ENCODE results near the gene PLXNA4.
"Not testable (repeated sequence)": the region's sequence is repeated elsewhere in the genome, so short reads cannot be mapped to it uniquely, and the experiment has no call there.

PLXNA4 gene

DNA sequence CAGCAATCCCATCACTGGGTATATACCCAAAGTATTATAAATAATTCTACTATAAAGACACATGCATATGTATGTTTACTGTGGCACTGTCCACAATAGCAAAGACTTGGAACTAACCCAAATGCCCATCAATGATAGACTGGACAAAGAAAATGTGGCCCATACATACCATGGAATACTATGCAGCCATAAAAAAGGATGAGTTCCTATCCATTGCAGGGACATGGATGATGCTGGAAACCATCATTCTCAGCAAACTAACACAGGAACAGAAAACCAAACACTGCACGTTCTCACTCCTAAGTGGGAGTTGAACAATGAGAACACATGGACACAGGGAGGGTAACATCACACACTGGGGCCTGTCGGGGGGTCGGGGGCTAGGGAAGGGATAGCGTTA, 186.2 kb downstream of the PLXNA4 start:
- DNase-seq (ENCODE audit: low read depth, low spot score): not testable (repeated sequence)

DNA sequence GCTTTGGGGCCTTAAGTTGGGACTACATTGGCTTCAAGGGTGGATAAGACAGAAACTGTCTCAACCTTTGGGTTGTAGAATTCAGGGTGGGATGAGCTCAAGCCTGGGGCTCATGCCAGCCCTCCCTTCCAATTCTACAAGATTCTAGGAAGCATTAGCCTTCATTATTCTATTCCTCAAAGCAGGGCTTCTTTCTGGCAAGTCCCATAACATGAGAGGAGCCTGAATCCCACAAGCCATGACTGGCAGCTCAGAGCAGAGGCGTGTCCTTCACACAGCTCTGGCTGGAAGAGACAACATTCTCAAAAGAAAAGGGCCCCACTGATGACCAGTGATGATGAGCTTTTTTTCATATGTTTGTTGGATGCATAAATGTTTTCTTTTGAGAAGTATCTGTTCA, 187.6 kb downstream of the PLXNA4 start:
- DNase-seq (ENCODE audit: low read depth, low spot score): no peak

DNA sequence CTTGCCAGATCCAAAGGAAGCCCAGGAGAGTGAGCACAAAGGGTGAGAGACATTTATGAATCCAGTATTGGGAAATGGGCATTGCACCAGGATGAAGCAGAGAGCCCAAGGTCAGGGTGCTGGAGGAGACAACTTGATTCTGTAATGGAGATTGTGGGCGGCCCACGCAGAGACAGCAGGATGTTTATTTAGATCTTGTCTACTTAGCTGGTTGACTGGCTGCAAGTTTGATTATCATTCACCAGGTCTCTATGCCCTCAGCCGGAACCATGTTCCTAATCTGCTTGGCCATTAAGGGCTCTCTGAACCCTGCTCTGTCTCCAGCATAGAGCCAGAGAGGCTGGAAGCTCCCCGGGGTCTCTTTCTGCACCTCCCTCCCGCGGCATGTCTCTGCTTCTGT, 188.7 kb downstream of the PLXNA4 start:
- DNase-seq (ENCODE audit: low read depth, low spot score): no peak

DNA sequence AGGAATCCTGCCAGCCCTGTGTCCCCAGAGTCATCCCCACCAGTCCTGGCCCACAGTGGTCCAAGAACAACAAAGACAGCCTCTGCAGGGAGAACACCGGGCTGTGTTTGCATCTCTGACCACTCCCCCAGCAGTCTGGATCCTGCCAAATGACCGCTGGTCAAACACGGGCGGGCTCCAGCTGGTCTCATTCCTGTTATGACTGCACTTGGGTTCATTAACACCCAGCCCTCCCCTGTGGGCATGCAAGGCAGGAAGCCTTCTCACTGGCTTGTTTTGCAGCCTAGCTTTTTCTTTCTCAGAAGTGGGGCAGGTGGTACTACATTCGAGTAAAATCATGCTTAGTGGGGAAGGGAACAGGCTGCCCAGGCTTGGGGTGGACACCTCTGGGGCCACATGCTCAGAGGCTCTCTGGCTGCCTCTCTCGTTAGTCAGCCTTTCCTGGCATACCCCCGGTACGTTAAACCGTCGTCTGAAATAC, 190.0 kb downstream of the PLXNA4 start:
- DNase-seq (ENCODE audit: low read depth, low spot score): no peak

DNA sequence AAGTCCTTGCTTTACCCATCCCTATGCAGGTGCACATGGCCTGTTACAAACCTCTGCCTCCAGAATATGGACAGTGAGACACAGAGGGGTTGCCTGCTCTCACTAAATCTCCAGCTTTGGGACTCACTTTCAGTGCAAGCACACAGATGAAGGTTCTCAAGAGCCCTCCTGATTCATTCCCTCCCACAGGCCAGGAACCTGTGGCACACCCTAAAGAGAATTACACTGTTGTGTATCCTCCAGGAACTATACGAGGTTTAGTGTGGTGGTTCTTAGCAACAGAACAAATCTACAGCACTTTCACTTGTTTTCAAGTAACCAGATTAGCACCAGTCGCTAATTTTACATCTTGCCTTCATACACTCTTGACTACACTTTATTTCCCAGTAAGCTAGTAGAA, 192.3 kb downstream of the PLXNA4 start:
- DNase-seq (ENCODE audit: low read depth, low spot score): no peak

DNA sequence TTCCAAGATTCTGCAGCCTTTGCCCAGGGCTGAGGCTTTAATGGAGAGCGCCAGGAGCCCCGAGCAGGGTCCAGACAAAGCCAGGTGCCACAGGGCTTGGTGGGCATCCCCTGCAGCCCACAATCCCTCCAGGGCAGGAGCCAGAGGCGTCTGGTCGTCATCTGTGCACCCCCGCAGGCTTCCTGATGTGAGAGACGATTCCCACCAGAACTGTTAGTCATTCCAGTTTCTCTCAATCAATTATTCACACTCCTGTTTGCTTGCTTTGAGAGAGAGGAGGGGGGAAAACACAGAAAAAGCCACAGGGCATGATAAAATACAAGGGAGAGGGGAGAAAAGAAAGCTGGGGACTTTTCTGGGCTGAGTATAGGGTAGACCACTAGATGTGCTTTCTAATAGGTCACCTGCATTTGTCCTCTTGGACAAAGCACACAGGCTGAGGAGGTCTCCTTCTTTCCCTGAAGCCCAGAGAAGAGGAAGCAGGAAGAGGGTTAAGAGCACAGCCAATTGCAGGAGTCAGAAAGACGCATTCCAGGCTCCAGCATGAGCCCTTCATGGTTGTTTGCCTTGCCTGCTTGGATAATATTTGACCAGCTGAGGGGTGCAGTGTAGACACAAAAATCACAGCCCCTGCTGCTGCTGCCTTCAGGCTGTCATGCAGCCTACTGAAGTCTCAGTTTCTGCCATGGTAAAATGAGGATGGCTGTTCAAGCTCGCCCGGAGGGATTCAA, 194.4 kb downstream of the PLXNA4 start:
- DNase-seq (ENCODE audit: low read depth, low spot score): no peak

DNA sequence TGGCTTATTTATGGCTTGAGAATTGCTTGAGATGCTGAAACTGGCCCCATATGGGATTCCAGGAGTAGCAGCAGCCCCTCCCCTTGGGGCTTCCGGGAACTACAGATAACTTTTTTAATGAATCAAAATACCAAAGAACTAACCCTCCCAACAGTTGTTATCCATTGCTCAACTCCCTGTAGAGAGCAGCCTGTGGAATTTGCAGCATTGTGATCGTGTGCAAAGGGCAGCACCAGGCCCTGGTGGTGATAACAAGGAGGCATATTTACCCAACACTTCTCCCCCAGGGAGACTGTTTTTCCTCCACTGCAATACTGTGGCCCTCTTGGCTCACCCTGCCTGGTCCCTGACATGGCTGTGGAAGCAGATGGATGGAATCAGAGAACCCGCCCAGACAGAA, 196.2 kb downstream of the PLXNA4 start:
- DNase-seq (ENCODE audit: low read depth, low spot score): no peak

DNA sequence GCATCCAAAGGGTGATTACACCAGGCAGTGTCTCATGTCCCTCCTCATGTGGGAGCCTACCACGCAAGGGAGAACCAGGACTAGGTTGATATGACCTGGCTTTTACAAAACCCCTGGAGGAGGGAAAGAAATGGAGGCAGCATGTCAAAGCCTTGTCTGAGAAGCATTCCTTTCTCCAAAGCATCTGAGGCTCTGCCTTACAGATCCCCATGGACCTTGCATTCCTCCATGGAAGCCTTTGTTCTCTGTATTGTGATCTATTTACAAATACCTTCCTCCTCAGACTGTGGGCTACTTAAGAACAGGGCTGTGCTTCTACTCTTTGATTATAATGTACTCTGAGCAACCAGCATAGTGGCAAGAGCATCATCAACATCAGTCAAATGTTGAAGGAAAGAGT, 197.0 kb downstream of the PLXNA4 start:
- DNase-seq (ENCODE audit: low read depth, low spot score): no peak

DNA sequence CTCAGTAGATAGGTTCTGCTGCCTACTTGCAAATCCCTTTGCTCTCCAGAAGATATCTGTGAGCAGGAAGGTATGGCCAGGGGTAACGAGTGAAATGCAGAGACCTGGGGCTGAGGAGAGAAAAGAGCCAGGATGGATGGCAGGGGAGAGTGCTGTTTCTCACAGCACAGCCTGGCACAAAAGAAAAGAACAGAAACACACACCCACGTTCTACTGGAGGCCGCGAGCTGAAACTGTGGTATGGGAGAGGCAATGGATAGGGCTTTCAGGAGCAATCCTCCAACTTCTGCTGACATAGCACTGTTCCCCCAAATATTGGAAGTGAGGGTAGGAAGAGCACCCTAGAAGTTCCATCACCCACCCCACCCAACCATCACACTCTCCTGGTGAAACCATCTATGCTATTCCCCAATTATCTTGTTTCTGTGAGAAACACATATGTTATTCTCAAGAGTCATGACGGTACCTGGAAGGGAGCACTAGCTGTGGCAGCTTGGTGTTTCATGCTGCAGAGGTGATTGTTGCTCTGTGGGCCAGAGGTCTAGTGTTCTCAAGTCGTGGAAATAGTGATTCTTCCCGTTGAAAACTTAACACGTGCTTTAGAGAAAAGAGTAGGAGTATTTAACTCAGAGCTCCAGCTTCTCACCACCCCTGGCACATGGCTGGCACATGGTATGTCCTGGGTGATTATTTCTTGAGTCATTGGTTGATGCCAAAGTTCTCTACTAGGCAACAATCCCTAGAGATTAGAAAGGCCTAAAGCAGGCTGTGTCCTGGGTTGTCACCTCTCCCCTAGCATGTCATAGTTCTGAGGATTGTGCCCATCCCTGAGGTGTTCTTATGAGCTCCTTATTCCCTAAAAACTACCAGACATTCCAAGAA, 198.3 kb downstream of the PLXNA4 start:
- DNase-seq (ENCODE audit: low read depth, low spot score): no peak

DNA sequence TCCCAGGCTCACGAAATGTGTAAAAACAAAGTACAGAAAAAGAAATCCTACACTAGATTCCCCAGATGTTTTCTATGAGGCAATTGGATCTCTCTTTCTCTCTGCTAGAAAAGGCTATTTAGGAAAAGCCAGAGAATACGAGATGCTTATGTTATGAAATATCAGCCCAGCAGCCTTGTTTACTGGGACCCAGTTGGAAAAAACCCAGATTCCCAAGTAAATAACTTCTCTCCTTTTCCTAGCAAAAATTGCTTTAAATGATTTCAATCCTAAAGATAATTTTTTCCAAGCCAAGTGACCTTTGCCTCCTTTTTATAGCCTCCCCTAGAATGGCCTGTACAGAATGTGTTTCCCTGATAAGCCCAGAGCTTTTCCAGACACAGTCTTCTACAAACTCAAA, 199.3 kb downstream of the PLXNA4 start:
- DNase-seq (ENCODE audit: low read depth, low spot score): no peak

DNA sequence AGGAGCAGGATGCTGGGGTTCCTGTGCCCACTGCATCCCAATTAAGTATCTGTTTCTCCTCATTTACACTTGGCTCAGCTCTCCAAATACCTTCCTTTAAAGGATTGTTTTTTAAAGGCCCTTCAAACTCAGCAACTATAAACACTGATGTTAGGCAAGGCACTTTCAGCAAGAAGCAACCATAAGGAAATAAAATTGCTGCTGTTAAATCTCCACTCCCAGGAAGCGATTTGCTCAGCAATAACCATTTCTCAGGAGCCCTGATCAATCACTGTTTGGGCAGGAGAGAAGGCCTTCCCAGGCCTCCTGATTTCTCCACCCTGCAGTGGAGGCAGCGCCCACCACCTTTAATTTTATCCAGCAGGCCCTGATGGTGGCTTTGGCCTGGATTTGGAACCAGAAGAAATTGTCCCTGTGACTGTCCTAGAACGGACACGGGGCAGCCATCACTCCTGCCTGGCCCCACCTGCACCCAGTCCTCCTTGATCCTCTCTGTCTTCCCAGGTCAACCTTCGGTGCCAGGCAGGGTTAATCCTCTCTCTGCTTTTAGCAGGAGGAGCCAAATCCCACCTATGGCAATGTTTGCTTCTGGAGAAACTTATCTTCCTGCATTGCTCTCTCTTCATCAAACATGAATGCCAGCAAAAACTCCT, 199.8 kb downstream of the PLXNA4 start:
- DNase-seq (ENCODE audit: low read depth, low spot score): no peak

DNA sequence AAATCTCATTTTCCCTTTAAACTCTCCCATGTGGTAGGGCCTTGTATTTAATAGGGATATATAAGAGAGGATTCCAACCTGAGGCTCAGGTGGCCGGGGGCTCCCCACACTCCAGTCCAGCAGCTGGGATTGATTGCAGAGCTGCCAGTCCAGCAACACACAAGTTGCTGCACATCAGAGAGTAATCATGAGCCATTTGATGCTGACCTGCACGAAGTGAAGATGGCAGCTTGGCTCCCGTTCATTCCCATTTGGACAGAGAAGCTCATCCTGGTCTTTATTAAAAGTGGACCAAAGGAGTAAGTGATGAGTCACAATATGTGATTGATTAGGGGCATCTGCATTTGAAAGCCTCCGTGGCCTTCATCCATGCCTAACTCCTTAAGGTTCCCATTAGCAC, 202.4 kb downstream of the PLXNA4 start:
- no peak for DNase-seq (ENCODE audit: low read depth, low spot score)

DNA sequence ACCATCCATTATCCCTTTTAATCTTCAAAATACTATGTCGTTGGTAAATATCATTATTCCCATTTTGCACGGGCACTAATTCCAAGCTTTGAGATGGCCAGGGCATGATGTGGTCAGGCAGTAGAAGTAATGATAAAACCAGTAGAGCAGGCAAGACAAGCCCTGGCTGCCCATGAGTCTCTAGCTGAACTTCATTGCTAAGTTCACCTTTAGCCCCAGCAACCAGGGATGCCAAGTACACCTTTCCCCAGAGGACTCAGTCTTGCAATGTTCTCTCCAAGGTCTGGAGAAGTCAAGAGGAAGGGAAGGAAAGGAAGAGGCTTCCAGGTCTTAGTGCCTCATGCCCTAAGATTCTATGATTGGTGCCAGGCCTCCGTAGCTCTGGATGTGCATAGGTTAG, 203.2 kb downstream of the PLXNA4 start:
- DNase-seq (ENCODE audit: low read depth, low spot score): no peak

DNA sequence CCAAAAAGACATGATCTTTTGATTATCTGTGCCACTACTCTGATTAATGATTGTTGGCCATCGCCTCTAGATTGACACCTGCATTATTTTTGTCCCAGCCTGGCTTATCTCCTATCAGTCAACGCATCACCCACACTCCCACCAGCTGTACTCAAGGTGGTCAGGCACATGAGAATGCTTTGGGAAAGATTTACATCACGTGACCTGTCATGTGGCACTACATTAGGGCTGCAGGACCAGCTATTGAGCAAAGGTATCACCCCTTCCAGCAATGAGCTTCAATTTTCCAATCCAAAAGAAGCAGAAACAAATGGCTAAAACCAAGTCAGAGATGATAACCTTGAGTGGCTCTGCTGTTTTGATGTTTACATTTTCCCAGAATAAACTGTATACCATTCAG, 204.3 kb downstream of the PLXNA4 start:
- no peak for DNase-seq (ENCODE audit: low read depth, low spot score)

DNA sequence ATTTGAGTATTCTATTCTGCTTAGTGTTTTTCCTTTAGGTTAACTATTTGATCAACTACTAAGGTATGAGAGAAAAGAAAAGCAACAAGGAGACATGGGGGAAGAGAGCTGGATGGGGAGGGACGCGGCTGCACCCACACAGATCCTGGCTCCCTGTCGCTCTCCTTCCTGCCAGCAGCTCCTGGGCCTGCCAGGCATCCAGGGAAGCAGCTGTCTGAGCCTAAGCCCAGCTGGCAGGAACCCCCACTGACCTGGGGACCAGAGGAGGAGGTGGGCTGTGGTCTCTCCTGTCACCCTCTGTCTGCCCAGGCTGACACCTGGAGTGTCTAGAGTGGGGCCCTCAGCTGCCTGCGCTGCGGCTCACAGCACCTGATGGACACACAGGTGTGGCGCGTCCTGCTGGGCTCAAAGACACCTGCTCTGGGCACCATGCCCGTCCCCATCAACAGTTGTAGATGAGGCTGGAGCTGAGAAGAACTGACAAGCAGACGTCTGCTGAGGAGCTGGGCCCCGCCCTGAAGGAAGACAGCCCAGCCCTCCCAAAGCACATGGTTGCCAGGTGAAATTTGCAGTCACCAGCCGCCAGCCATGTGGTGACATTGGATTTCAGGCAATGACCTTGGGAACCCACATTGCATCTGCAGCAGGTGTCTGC, 207.9 kb downstream of the PLXNA4 start:
- no peak for DNase-seq (ENCODE audit: low read depth, low spot score)

DNA sequence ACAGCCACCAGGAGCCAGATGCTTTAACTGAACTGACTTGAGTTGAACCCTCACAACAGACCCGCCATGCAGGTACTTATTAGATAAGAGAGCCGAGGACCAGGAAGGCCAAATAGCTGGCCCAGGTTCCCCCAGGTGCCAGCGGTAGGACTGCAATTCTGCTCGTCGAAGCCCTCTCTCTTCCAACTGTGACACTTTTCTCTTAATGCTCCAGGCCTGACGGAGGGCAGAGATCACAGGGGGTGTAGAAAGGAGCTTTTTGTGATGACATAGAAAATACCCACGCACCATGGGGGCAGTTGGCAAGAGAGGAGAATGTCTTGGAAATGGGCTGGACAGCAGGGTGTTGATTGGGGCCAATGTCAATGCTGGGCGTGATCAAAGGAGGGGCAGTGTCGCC, 208.5 kb downstream of the PLXNA4 start:
- DNase-seq (ENCODE audit: low read depth, low spot score): no peak

DNA sequence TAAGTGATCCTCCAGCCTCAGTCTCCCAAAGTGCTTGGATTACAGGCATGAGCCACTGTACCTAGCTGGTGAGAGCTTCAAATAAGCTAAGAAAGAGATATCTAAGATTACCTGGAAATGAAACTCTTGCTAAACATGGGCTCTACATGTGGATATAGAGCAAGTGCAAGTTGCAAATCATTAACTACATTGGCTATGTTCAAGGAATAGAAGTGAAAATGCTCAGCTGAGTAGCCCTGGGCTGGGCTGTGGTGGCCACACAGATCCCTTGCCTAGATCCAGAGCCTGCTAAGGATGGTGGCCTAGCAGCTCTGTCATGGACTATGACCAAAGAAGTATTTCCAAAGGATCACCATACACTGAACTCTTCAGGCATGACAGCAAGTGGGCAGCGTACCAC, 209.3 kb downstream of the PLXNA4 start:
- no peak for DNase-seq (ENCODE audit: low read depth, low spot score)

DNA sequence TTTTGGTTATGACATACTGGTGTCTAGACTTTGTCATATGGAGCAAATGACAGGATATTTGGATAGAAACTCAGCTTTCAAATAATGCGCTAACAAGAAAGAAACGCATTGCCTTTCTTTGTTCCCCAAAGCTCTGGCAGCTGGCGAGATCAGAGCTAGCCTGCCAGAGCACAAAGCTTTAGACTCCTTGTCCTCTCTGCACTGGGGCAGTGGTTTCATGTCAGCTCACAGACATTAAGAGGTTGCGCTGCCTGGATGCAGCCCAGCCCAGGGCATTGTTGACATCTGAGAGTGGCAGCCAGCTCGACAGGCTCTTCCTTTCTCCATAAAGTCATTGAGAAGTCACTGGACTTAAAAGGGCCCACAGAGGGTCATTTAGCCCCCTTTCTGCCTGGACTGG, 212.0 kb downstream of the PLXNA4 start:
- DNase-seq (ENCODE audit: low read depth, low spot score): no peak

DNA sequence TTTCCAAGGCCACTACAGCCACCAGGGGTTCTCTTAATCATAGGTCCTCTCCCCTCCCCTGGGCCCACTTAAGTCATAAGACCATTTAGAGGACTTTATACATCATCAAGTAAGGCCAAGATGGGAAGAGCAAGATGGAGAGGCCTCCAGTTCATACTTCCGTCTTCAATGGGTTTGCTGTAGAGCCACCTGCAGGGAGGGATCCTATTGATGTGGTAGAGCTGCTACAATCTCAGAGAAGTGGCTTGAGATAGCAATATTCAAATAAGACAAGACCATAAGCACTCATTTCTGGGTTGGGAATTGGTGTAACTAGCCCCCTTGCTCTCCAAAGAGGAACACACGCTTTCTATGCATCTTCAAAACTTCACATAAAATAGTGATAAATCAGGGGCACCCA, 214.2 kb downstream of the PLXNA4 start:
- DNase-seq (ENCODE audit: low read depth, low spot score): no peak

DNA sequence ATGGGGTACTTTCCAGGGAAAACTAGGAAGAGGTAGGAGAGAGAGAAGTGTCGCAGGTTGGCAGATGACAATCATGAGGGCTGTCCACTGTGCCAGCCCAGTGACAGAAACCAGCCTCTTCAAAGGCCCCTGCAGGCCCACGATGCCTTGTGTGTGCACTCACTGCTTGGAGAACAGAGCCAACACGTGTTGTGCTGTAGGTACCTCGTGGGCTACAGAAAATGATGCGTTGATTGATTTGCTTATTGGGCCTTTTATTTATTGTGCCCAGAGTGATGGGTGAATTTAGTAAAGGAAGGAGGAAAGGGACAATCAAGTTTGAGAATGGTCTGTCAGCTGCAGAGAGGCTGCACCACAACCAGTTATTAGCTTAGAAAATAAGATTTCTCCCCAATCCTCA, 215.1 kb downstream of the PLXNA4 start:
- no peak for DNase-seq (ENCODE audit: low read depth, low spot score)

DNA sequence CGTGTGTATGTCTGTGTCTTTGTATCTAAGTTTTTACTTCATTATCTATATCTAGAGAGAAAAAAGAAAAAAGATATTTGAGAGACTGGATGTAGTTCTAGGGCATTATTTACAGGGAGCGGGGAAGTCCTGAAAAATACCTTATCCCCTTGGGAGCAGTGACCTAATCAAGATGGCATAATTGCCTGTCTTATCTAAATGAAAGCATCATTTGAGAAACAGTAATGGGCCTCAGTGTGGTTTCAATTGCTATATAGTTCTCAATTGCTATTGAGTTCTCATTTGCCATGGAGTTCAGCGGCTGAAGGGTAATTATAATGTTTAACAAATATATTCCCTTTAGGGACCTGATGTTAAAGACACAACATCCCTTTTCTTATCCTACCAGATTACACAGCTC, 216.5 kb downstream of the PLXNA4 start:
- DNase-seq (ENCODE audit: low read depth, low spot score): no peak

DNA sequence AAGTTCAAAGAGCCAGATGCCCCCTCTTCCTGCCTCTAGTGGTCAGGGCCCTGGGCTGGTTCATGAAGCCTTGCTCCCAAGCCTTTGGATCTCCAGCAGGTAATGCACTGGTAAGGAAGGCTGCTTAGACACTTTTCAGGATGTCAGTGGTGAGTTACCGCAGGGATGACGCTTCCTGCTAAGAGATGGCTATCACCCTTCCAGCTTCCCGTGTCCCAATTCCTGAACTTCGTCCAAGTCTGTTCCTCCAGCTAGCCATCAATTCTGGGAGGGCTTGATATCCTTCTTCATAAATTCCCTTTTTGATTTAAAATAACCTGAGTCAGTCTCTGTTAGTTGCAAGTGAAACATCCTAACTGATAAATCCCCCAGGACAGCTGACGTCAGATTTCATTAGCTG, 221.2 kb downstream of the PLXNA4 start:
- no peak for DNase-seq (ENCODE audit: low read depth, low spot score)
